ENCODE results near the gene TUBB4A. TPM values are rescaled to one million over a fixed set of nuclear protein-coding genes. Genes with fewer than 3 reads are reported as not detected.

The TUBB4A gene
- total and polyA plus RNA-seq, 4 donors = 0.05 to 2.1 (median 0.18) TPM

DNA sequence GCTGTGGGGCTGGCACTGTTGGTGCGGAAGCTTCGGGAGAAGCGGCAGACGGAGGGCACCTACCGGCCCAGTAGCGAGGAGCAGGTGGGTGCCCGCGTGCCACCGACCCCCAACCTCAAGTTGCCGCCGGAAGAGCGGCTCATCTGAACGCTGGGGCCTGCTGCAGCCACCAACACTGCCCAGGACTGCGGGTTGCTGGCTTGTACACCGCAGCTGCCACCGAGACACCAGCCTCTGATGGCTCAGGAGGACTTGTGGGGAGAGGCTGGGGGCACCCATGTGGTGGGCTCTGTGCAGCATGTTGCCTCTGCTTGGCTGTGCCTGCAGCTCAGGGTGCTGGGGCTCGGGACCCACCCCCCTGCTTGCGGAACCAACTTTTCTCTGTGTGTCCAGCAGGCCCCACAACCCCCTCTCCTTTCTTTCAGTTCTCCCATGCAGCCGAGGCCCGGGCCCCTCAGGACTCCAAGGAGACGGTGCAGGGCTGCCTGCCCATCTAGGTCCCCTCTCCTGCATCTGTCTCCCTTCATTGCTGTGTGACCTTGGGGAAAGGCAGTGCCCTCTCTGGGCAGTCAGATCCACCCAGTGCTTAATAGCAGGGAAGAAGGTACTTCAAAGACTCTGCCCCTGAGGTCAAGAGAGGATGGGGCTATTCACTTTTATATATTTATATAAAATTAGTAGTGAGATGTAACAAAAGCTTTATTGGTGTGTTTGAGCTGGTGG is 35.4 kb downstream of the TUBB4A start:
- Histone ChIP-seq H3K9ac (ENCODE audit: insufficient read depth in 1 of 2, low read length in 2 of 2) (no peak overlapping the region), H3K27ac (ENCODE audit: low read depth in 1 of 2, low read length in 1 of 2) (no peak overlapping the region), H3K9me3 (ENCODE audit: control insufficient read depth in 4 of 4, insufficient read depth in 3 of 4, low read length in 3 of 4) (no peaks in the 10 kb centered on the region), H3K4me3 (no peak overlapping the region), H3K4me1 (ENCODE audit: control insufficient read depth in 5 of 5, insufficient read depth in 5 of 5, low read length in 5 of 5) (peaks cover 0 to 3% (median 0%) of the 10 kb centered on the region in 5 donors), H3K27me3 (ENCODE audit: control insufficient read depth in 3 of 3, insufficient read depth in 3 of 3, low read length in 2 of 3) (peaks cover 0 to 11% (median 7%) of the 10 kb centered on the region in 3 donors), H3K36me3 (ENCODE audit: control insufficient read depth in 4 of 4, insufficient read depth in 4 of 4, low read length in 4 of 4) (no peaks in the 10 kb centered on the region)
- TF ChIP-seq CTCF (IDR thresholded peaks at IDR 0.05; ENCODE audit: control extremely low read depth, extremely low read depth) = no peak
- ATAC-seq (ENCODE audit: insufficient read depth, low FRiP score) = no peak
- DNase-seq = no peak
- 88 to 91% methylated on average over 20 to 21 of the region's 21 CpGs for WGBS, 2 donors

DNA sequence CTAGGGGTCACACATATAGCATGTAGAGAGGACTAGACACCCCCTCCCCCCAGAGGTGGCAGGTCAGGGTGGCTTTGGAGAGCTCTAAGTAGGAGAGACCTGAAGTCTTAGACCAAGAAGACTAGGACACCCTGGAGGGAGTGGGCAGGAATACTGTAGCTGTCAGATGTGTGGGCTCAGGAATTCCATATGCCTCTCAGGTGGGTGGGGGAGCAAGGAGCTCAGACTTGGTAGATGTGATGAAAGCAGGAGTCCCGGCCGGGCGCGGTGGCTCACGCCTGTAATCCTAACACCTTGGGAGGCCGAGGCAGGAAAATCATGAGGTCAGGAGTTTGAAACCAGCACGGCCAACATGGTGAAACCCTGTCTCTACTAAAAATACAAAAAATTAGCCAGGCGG is 36.4 kb downstream of the TUBB4A start:
- no peak overlapping the region for H3K27ac ChIP-seq (ENCODE audit: low read depth in 1 of 2, low read length in 1 of 2)
- H3K9ac ChIP-seq (ENCODE audit: insufficient read depth in 1 of 2, low read length in 2 of 2) = no peak overlapping the region
- no peaks in the 10 kb centered on the region for H3K36me3 ChIP-seq (ENCODE audit: control insufficient read depth in 4 of 4, insufficient read depth in 4 of 4, low read length in 4 of 4)
- H3K9me3 ChIP-seq (ENCODE audit: control insufficient read depth in 4 of 4, insufficient read depth in 3 of 4, low read length in 3 of 4) = no peaks in the 10 kb centered on the region
- no peak for TF ChIP-seq CTCF (IDR thresholded peaks at IDR 0.05; ENCODE audit: control extremely low read depth, extremely low read depth)
- no peak overlapping the region for H3K4me3 ChIP-seq
- H3K27me3 ChIP-seq (ENCODE audit: control insufficient read depth in 3 of 3, insufficient read depth in 3 of 3, low read length in 2 of 3) = peaks cover 0 to 11% (median 7%) of the 10 kb centered on the region in 3 donors
- 88 to 92% methylated on average over 8 of the region's 8 CpGs for WGBS, 2 donors
- ATAC-seq (ENCODE audit: insufficient read depth, low FRiP score) (no peak), DNase-seq (no peak)
- H3K4me1 ChIP-seq (ENCODE audit: control insufficient read depth in 5 of 5, insufficient read depth in 5 of 5, low read length in 5 of 5) = peaks cover 0 to 3% (median 0%) of the 10 kb centered on the region in 5 donors

DNA sequence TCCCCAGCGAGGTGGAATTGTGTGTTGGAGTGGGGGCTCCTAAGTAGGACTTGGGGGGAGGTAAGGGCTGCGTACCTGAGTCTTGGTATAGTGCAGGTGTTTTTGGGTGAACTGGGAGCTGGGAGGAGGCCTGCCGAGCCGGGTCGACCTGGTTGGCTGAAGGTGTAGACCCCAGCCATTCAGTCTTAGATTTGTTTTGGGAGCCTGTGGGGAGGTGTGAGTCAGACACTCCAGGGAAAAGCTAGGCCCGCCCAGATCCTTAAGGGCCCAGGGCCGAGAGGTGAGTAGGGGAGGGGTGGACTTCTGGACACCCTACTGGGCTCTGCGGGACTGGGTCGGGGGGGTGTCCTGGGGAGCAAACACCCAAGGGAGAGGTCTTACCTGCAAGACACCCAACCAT is 37.1 kb downstream of the TUBB4A start:
- no peaks in the 10 kb centered on the region for H3K36me3 ChIP-seq (ENCODE audit: control insufficient read depth in 4 of 4, insufficient read depth in 4 of 4, low read length in 4 of 4)
- DNase-seq (no peak), ATAC-seq (ENCODE audit: insufficient read depth, low FRiP score) (peak; percentile 22)
- H3K9me3 ChIP-seq (ENCODE audit: control insufficient read depth in 4 of 4, insufficient read depth in 3 of 4, low read length in 3 of 4) = no peaks in the 10 kb centered on the region
- H3K4me3 ChIP-seq = peak overlapping the region; percentile 10
- H3K4me1 ChIP-seq (ENCODE audit: control insufficient read depth in 5 of 5, insufficient read depth in 5 of 5, low read length in 5 of 5) = peaks cover 0 to 3% (median 0%) of the 10 kb centered on the region in 5 donors
- peak overlapping the region in 1 of 2 donors; percentile 16 for H3K9ac ChIP-seq (ENCODE audit: insufficient read depth in 1 of 2, low read length in 2 of 2)
- TF ChIP-seq CTCF (IDR thresholded peaks at IDR 0.05; ENCODE audit: control extremely low read depth, extremely low read depth) = no peak
- H3K27ac ChIP-seq (ENCODE audit: low read depth in 1 of 2, low read length in 1 of 2) = peak overlapping the region in 1 of 2 donors; percentile 83
- 42 to 76% methylated on average over 9 of the region's 9 CpGs for WGBS, 2 donors
- peaks cover 0 to 11% (median 7%) of the 10 kb centered on the region in 3 donors for H3K27me3 ChIP-seq (ENCODE audit: control insufficient read depth in 3 of 3, insufficient read depth in 3 of 3, low read length in 2 of 3)
